RWPE2 (cell line): ENCODE results near the gene MORN1.

Experiments used
- ATAC-seq: fragments of 200-7000 bp; cut with Tn5 transposase; 3 replicates; pipeline ENCODE4 v1.9.1; 2021; ENCODE audit warnings: low read depth
- DNase-seq: peaks from one replicate; pipeline ENCODE4 v3.0.0-alpha.2; 2020; ENCODE audit warnings: low spot score
- H3K27ac ChIP-seq: fragments of 450-650 bp; 2 replicates; pipeline ENCODE4 v1.5.1; 2017; ENCODE audit warnings: mild to moderate bottlenecking; ENCODE audit not compliant: poor library complexity, severe bottlenecking
- H3K27me3 ChIP-seq: fragments of 250-450 bp; sonication (Bioruptor Pico); 2 replicates; pipeline ENCODE4 v1.5.1; 2021; ENCODE audit warnings: mild to moderate bottlenecking, moderate library complexity; ENCODE audit not compliant: insufficient read depth, poor library complexity, severe bottlenecking
- H3K36me3 ChIP-seq: fragments of 250-450 bp; sonication (Bioruptor Pico); 2 replicates; pipeline ENCODE4 v1.5.1; 2020; ENCODE audit warnings: low read depth, mild to moderate bottlenecking, moderate library complexity
- H3K4me1 ChIP-seq: fragments of 250-450 bp; sonication (Bioruptor Pico); 2 replicates; pipeline ENCODE4 v1.5.1; 2021; ENCODE audit warnings: mild to moderate bottlenecking, moderate library complexity; ENCODE audit not compliant: insufficient read depth, poor library complexity, severe bottlenecking
- H3K4me3 ChIP-seq: fragments of 250-450 bp; sonication (Bioruptor Pico); 2 replicates; pipeline ENCODE4 v1.5.1; 2021; ENCODE audit warnings: mild to moderate bottlenecking, moderate library complexity; ENCODE audit not compliant: severe bottlenecking
- H3K9me3 ChIP-seq: fragments of 250-450 bp; sonication (Bioruptor Pico); 2 replicates; pipeline ENCODE4 v1.5.1; 2021; ENCODE audit warnings: mild to moderate bottlenecking, moderate library complexity; ENCODE audit not compliant: severe bottlenecking
- CTCF ChIP-seq: fragments of 450-650 bp; IDR thresholded peaks from one replicate; pipeline ENCODE4 v1.5.1; 2017; ENCODE audit warnings: mild to moderate bottlenecking, moderate library complexity; ENCODE audit not compliant: poor library complexity, severe bottlenecking

MORN1 gene

GRCh38 chr1:2304282-2304681 is 87.1 kb downstream of the MORN1 start:
- no peak for DNase-seq
- H3K4me1 ChIP-seq = no peaks in the 10 kb centered on the region
- TF ChIP-seq CTCF = no peak

GRCh38 chr1:2303781-2304180 is 87.6 kb downstream of the MORN1 start:
- Histone ChIP-seq H3K36me3 (peaks cover 44% of the 10 kb centered on the region), H3K9me3 (no peaks in the 10 kb centered on the region), H3K27ac (no peak overlapping the region), H3K4me3 (no peak overlapping the region), H3K4me1 (no peaks in the 10 kb centered on the region), H3K27me3 (no peaks in the 10 kb centered on the region)
- DNase-seq (no peak), ATAC-seq (no peak)
- no peak for TF ChIP-seq CTCF

More at GRCh38 chr1:2304282-2304681, 87.1 kb downstream of the MORN1 start:
- Histone ChIP-seq H3K27me3 (no peaks in the 10 kb centered on the region), H3K27ac (no peak overlapping the region), H3K4me3 (no peak overlapping the region), H3K36me3 (peaks cover 47% of the 10 kb centered on the region), H3K9me3 (no peaks in the 10 kb centered on the region)
- no peak for ATAC-seq

- Histone ChIP-seq H3K9me3 (no peaks in the 10 kb centered on the region), H3K4me3 (no peak overlapping the region), H3K36me3 (peaks cover 44% of the 10 kb centered on the region), H3K4me1 (no peaks in the 10 kb centered on the region), H3K27me3 (no peaks in the 10 kb centered on the region), H3K27ac (no peak overlapping the region)
- TF ChIP-seq CTCF = no peak
- ATAC-seq = no peak
- no peak for DNase-seq
Observed at GRCh38 chr1:2303016-2303775, 88.2 kb downstream of the MORN1 start.

GRCh38 chr1:2302292-2302925 is 88.9 kb downstream of the MORN1 start:
- H3K36me3 ChIP-seq = peaks cover 36% of the 10 kb centered on the region
- H3K9me3 ChIP-seq = no peaks in the 10 kb centered on the region
- no peak for DNase-seq
- H3K4me3 ChIP-seq = no peak overlapping the region
- H3K4me1 ChIP-seq = no peaks in the 10 kb centered on the region
- TF ChIP-seq CTCF = no peak
- no peak overlapping the region for H3K27ac ChIP-seq
- no peaks in the 10 kb centered on the region for H3K27me3 ChIP-seq
- no peak for ATAC-seq

- DNase-seq (no peak), ATAC-seq (no peak)
- H3K36me3 ChIP-seq = peaks cover 30% of the 10 kb centered on the region
- no peak overlapping the region for H3K27ac ChIP-seq
- H3K4me3 ChIP-seq = no peak overlapping the region
- no peaks in the 10 kb centered on the region for H3K27me3 ChIP-seq
- no peaks in the 10 kb centered on the region for H3K9me3 ChIP-seq
- H3K4me1 ChIP-seq = no peaks in the 10 kb centered on the region
- TF ChIP-seq CTCF = no peak
Observed at GRCh38 chr1:2301607-2302291, 89.6 kb downstream of the MORN1 start.
